Vagina (tissue), 2 donors: ENCODE results near the gene NDUFA3. TPM values are rescaled to one million over a fixed set of nuclear protein-coding genes. Genes with fewer than 3 reads are reported as not detected.

Experiments used
- DNase-seq, 2 donors: peaks; one replicate each; pipeline ENCODE4 v3.0.0-alpha.2; 2017; ENCODE audit errors: extremely low spot score in 2 of 2
- H3K27ac ChIP-seq: fragments of 200-600 bp; sonication (generic); one replicate; pipeline ENCODE4 v1.5.1; 2019
- H3K27me3 ChIP-seq: fragments of 200-600 bp; sonication (generic); one replicate; pipeline ENCODE4 v1.5.1; 2019
- H3K36me3 ChIP-seq, 2 donors: fragments of 200-600 bp; sonication (generic); one replicate each; pipeline ENCODE4 v1.5.1; 2017 to 2019
- H3K4me1 ChIP-seq: fragments of 200-600 bp; sonication (generic); one replicate; pipeline ENCODE4 v1.5.1; 2019
- H3K4me3 ChIP-seq, 2 donors: fragments of 200-600 bp; sonication (generic); 1 replicate in 1 of 2; 2 replicates in 1 of 2; pipeline ENCODE4 v1.5.1; 2016 to 2019
- H3K9me3 ChIP-seq: fragments of 200-600 bp; sonication (generic); one replicate; pipeline ENCODE4 v1.5.1; 2019
- CTCF ChIP-seq, 3 experiments: fragments of 450-650 bp in 2 of 3; fragments of 200-600 bp in 1 of 3; sonication (generic) in 1 of 3; IDR thresholded peaks; one replicate each; pipeline ENCODE4 v1.5.1; 2017 to 2019; ENCODE audit warnings: antibody characterized with exemption in 3 of 3, mild to moderate bottlenecking in 2 of 3, moderate library complexity in 2 of 3
- POLR2A ChIP-seq, 2 donors: fragments of 450-650 bp; IDR thresholded peaks; one replicate each; pipeline ENCODE4 v1.6.1; 2017; ENCODE audit warnings: antibody characterized with exemption in 2 of 2, mild to moderate bottlenecking in 2 of 2, moderate library complexity in 2 of 2
- POLR2AphosphoS5 ChIP-seq, 2 donors: sonication (generic); formaldehyde crosslinking; IDR thresholded peaks; one replicate each; pipeline ENCODE4 v1.9.0; 2017; ENCODE audit warnings: antibody characterized with exemption in 2 of 2, mild to moderate bottlenecking in 2 of 2, low read depth in 1 of 2; ENCODE audit not compliant: insufficient read depth in 1 of 2
- intact Hi-C: fragments of 100-400 bp; cut with DNase I; formaldehyde crosslinking; loops from one replicate; pipeline ENCODE4 v1.15.1; 2023
- total RNA-seq: library from RNA; depleted of rRNA; stranded (reverse); fragments of >200 nt; gene quantifications from one replicate; pipeline ENCODE4 v1.2.3, GENCODE V29; 2016

Gene NDUFA3
- total RNA-seq, 1 donor from 2014 or later = 79.3 TPM

DNA sequence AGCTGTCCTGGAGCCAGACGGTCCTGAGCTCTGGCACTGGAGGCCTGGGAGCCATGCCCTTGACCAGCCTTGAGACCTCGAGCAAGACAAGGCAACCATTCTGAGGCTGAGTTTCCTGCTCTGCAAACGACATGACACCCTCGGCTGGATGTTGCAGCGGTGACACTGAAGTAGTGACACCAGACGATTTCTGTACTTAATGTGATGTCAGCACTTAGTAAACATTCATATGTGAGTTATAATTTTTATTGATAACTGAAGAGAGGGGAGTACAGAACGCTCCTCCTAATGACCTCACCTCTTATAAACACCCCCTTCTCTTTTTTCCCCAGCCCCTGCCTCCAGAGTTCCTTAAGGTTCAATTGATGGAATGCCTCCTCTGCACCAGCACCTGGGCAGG is 5.8 kb downstream of the NDUFA3 start:
- TF ChIP-seq POLR2AphosphoS5 (IDR thresholded peaks at IDR 0.05; ENCODE audit: insufficient read depth in 1 of 2, low read depth in 1 of 2) (no peak), CTCF (IDR thresholded peaks at IDR 0.05) (no peak), POLR2A (IDR thresholded peaks at IDR 0.05) (no peak)
- Histone ChIP-seq H3K9me3 (no peaks in the 10 kb centered on the region), H3K4me1 (peaks cover 10% of the 10 kb centered on the region), H3K27me3 (no peaks in the 10 kb centered on the region), H3K27ac (no peak overlapping the region), H3K4me3 (no peak overlapping the region), H3K36me3 (peaks cover 0 to 42% of the 10 kb centered on the region in 2 donors)
- DNase-seq = no peak
- intact Hi-C loops = no loop called here

GRCh38 chr19:54109651-54110050 is 7.0 kb downstream of the NDUFA3 start:
- TF ChIP-seq CTCF (IDR thresholded peaks at IDR 0.05) (no peak), POLR2A (IDR thresholded peaks at IDR 0.05) (no peak), POLR2AphosphoS5 (IDR thresholded peaks at IDR 0.05; ENCODE audit: insufficient read depth in 1 of 2, low read depth in 1 of 2) (no peak)
- DNase-seq = no peak
- H3K4me1 ChIP-seq = peaks cover 10% of the 10 kb centered on the region
- H3K36me3 ChIP-seq = peaks cover 0 to 42% of the 10 kb centered on the region in 2 donors
- H3K27me3 ChIP-seq = no peaks in the 10 kb centered on the region
- no peak overlapping the region for H3K27ac ChIP-seq
- no peak overlapping the region for H3K4me3 ChIP-seq
- H3K9me3 ChIP-seq = no peaks in the 10 kb centered on the region
- intact Hi-C loops = no loop called here

DNA sequence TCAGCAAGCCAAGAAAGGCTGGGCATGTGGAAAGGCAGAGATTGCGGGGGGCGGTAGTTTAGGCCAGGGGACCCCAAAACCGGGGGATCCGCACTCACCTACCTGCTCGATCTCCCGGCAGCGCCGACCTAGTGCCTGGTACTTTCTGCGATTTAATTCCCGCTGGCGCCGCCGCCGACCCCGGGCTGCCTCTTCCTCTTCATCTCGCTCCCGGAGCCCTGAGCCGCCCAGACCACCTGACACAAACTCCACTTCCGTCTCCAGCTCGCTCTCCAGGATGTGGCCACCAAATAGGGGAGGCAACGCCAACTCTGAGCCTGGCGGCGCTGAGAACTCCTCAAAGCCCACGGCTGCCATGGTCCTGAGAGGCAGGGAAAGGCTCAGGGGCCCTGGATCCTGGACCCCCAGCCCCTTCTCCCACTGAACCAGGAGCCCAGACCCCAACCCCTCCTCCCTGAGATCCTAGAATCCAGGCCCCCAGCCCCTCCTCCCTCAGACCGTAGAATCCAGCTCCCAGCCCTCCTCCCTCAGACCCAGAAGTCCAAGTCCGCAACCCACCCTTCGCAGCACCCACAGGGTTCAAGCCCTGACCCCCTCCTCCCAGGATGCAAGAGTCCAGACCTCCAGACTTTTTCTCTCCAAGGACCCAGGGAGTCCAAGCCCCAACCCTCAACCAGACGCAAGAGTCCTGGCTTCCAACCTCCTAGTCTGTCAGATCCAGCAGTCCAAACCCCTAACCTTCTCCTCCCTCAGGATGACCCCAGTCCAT is 11.9 kb downstream of the NDUFA3 start:
- DNase-seq = no peak
- no peaks in the 10 kb centered on the region for H3K27me3 ChIP-seq
- peaks cover 28% of the 10 kb centered on the region for H3K4me1 ChIP-seq
- peak overlapping the region; percentile 87 for H3K27ac ChIP-seq
- H3K36me3 ChIP-seq = peaks cover 0 to 28% of the 10 kb centered on the region in 2 donors
- intact Hi-C loops = no loop called here
- H3K4me3 ChIP-seq = peak overlapping the region; percentile 69 to 74
- no peaks in the 10 kb centered on the region for H3K9me3 ChIP-seq
- TF ChIP-seq POLR2A (IDR thresholded peaks at IDR 0.05) (no peak), CTCF (IDR thresholded peaks at IDR 0.05) (no peak), POLR2AphosphoS5 (IDR thresholded peaks at IDR 0.05; ENCODE audit: insufficient read depth in 1 of 2, low read depth in 1 of 2) (no peak)

DNA sequence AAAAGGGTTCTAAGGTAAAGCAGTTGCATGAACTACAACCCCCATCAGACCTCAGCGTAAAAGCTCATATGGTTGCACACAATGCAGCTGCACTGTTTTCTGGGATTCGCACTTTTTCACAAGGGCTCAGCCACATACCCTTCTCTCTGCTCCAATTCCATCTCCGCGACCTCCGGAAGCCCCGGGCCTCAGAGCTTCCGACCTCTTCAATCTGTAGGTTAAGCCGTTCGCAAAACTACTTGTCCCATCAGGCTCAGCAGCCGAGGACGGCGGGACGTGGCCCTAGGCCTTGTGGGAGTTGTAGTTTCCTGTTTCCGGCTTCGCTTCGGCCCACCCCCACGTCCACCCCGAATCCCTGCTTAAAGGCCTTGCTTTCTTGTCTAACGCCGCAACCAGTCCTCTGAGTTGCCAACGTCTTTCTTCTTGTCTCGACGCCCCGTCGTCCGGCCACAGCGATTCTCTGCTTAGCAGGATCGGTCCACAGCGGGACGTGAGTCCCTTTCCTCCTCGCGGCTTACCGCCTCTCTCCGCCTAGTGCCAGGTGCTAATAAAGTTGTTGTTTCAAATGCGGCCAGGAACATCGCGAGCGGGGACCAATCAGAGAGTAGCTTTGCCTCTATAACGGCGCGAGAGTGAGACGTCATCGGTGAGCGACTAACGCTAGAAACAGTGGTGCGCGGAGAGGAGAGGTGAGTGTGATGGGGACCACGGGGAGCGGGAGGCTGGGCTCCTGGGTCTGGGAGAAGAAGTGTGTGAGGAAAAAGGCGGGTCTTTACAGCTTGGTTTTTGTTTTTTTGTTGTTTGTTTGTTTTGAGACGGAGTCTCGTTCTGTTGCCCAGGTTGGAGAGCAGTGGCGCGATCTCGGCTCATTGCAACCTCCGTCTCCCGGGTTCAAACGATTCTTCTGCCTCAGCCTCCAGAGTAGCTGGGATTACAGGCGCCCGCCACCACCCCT is 12.7 kb downstream of the NDUFA3 start, which contains the start of the genes PRPF31 and TFPT:
TSS of gene PRPF31 (plus strand) at position 646 of the 955 bp plus-strand sequence. CDS start 2,525 bp downstream, outside the sequence.
TSS of gene TFPT (minus strand) at position 549 of the 955 bp plus-strand sequence. CDS start at position 161, 388 bp downstream.
- Histone ChIP-seq H3K4me3 (peak within 1 kb of the TSS; percentile 69 to 74), H3K9me3 (no peaks in the 10 kb centered on the region), H3K4me1 (peaks cover 28% of the 10 kb centered on the region), H3K36me3 (peaks cover 0 to 29% of the 10 kb centered on the region in 2 donors), H3K27me3 (no peaks in the 10 kb centered on the region), H3K27ac (peak within 1 kb of the TSS; percentile 87)
- peak in 1 of 2 donors; percentile 97 for DNase-seq
- intact Hi-C loops = no loop called here
- peak; percentile 99 to 100 for TF ChIP-seq POLR2AphosphoS5 (IDR thresholded peaks at IDR 0.05; ENCODE audit: insufficient read depth in 1 of 2, low read depth in 1 of 2)
- no peak for TF ChIP-seq CTCF (IDR thresholded peaks at IDR 0.05)
- peak in 1 of 2 donors; percentile 25 for TF ChIP-seq POLR2A (IDR thresholded peaks at IDR 0.05)
